ENCODE measurements around the gene FAM124B.
"Not testable (repeated sequence)": the region's sequence is repeated elsewhere in the genome, so short reads cannot be mapped to it uniquely, and the experiment has no call there.

Gene FAM124B

DNA sequence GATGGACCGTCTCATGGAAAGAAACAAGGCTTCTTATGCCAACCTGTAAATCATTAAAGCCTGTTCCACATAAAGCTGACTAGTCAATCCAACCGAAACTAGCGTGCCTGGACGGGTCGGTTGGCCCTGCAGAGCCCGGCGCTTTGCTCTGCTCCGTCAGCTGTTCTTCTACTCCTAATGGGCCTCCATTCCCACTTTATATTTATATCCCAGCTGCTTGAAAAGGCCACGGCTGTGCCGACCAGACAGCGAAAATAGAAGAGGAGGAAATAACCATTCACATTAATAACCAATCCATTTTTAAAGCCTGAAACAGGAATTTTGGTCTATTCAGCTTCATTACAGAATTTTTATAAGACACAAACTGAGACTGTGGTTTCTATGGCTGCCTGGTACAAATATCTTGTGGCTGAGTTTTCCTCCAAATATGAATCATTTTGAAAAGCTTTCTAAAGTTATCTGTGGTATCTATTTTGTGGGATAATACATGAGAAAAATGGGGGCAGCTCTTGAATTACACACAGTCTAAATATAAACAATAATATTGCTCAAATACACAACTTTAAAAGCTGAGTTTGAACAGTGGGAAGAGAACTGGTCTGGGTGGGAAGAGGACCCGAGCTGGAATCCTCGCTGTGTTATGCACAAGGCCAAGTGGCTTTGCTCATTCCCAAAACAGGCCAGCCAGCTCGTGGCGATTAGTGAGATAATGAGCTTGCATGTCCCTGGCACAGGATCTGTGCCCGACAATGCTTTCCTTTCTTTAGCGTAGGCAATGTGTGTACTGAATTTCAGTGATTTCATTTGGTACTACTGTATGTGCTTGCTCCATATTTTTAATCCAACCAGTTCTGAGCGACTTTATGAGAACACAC lies 10.5 kb upstream of the FAM124B start:
- DNase-seq: peak; percentile 27

DNA sequence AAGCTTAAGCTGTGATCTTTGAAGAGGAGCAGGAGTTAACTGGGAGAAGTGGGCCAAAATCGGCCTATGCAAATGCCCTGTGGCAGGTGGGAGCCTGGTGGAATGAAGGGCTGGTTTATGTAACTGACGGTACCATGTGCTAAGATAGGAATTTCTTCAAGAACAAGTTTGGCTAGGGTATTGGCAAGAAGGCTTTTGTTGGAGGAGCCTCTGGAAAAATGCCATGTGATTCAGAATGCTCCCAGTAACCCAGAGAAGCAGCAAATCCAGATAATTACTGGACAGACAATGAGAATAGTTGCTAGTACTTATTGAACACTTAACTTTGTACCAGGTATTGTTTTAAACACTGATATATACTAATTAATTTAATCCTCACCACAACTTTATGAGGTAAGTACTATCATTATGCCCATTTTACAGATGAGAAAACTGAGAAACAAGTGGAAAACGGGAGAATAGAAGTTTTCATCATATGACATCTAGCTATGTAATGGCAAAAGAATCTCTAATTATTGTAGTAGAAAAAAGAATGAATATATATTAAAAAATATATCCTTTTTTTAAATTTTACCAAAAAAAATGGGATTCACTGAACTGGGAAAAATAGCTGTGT lies 9.1 kb upstream of the FAM124B start:
- no peak for DNase-seq

DNA sequence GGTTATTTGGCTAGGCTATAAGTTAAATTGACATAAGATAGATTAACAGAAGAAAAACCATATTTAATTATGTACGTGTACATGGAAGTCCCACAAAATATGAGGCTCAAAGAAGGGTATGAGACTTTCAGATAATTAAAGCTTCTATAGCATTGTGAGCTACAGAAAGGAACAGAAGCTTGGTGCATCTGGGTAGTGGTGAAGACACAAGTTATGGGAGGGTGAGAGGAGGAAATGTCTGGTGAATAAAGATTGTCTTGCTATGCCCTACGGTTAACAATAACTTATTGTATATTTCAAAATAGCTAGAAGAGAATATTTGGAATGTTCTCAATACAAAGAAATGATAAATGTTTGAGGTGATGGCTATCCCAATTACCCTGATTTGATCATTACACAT lies 6.8 kb upstream of the FAM124B start:
- no peak for DNase-seq

DNA sequence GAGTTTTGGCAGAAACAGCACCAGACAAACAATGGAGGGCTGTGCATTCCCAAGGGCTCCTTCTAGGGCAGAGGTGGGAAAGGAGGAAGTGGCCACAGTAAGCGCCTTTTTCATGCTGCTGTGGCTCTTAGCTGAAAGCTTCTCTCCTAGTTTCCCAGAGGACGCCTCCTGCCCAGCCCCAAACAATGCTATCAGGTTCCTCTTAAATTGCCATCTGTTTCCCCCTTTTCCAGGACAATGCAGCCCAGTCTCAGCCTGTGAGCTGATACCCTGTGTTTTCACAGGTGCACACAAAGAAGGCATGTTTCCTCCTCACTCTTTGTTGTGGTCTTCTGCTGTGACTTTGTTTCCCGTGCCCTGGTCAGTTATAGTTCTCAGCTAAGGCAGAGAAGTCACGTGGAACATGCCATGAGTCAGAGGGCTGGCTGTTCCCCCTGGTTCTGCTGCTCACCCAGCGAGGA lies 5.4 kb upstream of the FAM124B start:
- no peak for DNase-seq

DNA sequence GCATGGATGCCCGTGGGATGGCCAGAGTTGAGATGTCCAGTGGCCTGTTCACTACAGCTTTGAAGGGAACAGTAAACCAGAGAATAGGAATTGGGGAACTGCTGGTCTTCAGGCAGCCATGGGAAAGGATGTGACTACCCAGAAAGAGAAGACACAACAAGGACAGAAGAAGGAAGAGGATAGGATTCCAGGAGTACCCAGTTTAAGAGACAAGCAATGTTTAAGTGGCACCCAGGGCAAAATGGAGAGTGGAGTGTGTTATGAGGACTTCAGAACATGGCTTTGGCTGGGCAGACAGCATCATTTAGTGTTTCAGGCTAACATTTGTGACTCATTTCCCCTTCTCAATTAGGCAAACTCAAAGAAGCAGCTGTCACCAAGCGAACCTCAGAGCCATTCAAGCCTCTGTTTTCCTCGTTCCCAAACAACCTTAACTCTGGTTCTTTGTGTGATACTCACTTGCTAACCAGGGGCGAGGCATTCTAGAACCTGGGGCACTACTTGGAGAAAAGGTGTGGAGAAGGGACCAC lies 4.0 kb upstream of the FAM124B start:
- DNase-seq: no peak

DNA sequence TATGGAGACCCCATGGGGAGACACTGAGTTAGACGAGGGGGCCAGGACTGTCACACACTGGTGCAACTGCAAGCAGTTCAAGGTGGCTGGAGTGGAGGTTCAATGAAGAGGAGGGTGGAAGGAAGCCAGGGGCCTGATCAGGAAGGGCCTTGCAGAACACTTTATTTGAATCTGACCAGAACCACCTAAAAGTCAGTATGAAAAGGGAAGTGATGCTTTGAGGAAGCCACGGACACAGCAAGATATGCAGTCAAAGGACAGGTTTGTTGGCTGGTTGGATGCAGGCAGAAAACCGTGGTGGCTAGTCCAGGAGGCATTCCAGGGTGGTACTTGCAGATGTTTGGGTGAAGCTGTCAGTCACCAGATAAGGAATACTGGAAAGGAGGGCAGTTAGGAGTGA lies 3.5 kb upstream of the FAM124B start:
- DNase-seq: no peak

DNA sequence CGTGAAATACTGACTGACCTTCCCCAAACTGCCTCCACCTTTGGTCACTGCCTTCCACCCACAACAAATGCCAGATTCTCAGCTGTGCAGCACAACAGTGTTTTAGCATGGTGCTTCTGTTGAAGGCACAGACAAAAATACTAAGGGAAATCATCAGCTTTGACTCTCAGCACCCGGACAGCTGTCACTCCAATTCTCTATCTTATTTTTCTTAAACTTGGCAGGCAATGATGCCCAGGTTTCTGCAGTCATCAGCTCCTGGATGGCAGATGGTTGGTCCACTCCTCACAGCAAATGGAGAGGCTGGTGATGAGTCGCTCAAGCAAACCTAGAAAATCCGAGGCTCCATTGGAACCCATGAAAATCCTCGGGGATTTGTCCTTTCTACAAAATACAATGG lies 2.9 kb upstream of the FAM124B start:
- peak; percentile 50 for DNase-seq

DNA sequence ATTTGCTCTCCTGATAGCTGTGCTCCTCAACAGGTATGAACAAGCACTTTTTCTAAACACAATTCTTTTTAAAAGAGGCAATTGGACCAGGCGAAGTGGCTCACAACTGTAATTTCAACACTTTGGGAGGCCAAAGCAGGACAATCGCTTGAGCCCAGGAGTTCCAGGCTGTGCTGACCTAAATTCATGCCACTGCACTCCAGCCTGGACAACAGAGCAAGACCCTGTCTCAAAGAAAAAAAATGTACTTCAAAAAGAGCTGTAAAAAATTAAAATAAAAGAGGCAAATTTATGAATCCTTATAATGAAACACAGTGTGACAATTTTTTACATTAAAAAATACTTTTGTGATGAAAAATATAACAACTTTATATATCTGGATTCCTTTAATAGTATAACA lies 1.8 kb upstream of the FAM124B start:
- DNase-seq: no peak

DNA sequence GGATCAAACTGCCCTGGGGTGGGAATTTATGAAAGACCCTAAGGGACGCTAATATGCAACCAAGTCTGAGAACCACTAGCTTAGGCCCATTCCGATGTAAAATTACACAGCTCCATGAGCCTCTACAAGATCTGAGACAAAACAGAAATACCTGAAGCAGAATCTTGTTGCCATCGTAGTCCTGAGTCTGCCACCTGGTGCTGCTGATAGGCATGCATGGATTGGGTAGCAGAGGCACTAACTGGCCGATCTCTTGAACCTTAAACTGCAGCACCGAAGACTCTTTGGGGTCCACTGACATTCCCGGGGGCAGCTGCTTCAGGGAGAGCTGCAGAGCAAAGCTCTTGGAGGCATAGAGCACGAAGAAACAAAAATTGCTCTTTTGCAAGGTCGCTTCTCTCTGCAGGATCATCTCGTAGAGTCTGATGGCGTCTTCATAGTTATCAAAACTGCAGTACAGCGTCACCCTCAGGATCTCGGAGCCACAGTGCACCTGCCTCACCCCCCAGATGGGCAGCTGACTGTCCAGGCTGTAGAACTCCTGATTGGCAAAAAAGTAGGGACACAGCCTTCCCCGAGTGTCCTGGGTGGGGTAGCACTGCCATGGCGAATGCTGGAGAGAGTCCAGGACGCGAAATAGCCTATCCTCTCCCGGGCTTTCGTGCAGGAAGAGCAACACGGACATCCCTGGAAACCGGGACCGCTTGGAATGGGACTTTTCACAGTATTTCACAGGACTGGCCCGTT lies 848 bp downstream of the FAM124B start:
- DNase-seq: no peak

DNA sequence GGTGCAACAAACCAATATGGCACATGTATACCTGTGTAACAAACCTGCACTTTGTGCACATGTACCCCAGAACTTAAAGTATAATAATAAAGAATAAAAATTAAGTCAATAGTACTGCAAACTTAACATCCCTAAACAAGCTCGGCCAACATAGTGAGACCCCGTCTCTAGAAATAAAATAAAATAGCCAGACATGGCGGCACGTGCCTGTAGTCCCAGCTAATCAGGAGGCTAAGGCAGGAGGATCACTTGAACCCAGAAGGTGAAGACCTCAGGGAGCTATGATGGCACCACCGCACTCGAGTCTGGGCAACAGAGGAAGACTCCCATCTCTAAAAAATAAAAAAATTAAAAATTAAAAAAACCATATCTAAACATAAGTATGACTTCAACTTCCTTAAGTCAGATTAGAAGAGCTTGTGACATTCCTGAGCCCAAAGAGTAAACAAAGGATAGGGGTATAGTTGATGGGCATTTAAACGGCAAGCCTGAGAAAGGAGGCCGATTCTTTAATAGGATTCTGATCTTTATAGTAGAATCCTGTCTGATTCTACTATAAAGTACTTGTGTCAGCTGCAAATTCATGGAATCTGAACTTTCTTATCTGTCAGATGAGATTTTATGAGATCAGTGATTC lies 1.6 kb downstream of the FAM124B start:
- DNase-seq: no peak

DNA sequence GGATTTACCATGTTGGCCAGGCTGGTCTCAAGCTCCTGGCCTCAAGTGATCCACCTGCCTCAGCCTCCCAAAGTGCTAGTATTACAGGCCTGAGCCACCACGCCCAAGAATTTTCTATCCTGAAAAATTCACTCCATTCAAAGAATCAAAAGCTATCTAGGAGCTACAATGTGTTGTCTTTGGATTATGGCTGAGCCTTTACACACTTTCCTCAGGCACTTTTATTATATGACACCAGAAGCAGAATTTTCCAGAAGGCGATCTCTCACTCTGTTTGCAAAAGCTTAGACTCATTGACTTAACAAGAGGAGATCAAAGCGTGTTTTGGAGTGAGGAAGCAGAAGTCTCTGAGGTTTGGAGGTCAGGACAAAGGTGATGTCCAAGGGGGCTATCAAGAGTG lies 3.6 kb downstream of the FAM124B start:
- DNase-seq: no peak

DNA sequence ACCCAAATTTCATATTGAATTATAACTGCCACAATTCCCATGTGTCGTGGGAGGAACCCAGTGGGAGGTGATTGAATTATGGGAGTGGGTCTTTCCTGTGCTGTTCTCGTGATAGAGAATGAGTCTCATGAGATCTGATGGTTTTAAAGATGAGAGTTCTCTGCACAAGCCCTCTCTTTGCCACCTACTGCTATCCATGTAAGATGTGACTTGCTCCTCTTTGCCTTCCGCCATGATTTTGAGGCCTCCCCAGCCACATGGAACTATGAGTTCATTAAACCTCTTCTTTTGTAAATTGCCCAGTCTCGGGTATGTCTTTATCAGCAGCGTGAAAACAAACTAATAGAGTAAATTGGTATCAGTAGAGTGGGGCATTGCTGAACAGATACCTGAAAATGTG lies 4.8 kb downstream of the FAM124B start:
- not testable (repeated sequence) for DNase-seq

DNA sequence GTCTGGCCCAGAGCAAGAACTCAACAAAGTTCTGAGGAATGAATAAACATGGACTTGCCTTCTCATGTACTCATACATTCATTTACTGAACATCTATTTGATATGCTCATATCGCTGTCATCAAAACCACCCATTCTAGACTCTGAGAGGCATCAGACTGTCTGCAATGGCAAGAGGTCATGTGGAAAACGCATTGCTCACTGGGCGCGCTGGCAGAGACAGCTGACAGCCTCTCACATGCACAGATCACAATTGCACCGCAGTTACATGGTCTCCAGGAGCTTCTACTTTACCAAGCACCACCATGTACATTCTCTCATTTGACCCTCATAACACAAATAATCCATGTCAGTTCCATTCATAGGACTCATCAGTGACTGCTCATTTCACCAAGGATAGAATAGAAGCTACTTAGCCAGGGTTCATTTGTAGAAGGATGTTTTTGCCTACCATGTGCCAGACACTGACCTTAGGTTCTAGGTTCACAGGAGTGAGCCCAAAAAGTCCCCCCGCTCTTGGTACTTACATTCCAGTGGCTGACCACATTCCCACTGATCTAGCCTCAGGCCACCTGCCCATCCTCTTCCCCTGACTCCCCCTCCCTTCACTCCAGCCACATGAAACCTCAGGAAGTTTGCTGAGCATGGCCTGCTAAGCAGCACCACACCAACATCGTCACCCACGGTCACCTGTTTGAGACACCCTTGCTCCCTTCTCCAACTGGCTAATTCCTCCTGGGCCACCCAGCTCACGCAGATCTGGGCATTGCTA lies 6.1 kb downstream of the FAM124B start:
- no peak for DNase-seq

DNA sequence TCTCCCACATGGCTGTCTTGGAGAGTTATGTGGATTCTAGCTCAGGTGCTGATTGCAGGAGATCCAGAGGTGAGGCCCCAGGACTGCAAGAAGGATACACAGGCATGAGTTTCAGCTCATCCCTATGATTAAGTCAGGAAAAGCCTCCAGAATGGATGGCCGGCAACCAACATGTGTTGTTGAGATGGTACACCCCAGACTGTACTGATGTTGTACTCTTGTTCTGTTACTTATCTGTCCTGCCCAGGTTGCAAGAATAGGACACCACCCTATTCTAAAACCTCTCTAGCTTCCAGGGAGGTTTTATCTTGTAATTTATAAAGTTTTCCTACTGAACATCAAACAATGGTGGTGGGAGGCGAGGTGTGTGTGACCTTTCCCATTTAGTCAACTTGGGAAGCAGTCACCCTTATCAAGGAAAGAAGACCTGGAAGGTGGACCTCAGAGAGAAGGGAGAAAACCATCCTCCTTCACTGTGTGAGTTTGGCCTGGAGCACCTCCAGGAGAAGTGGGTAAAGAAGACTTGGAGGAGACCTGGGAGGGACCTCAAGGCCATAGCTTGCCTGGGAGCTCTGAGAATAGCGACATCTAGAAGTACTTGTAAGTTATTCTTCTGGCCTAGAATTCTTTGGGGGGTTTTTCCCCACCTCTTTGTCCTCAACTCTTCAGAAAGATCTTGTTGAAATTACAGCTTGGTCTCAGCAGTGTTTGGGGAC lies 8.6 kb downstream of the FAM124B start:
- no peak for DNase-seq

DNA sequence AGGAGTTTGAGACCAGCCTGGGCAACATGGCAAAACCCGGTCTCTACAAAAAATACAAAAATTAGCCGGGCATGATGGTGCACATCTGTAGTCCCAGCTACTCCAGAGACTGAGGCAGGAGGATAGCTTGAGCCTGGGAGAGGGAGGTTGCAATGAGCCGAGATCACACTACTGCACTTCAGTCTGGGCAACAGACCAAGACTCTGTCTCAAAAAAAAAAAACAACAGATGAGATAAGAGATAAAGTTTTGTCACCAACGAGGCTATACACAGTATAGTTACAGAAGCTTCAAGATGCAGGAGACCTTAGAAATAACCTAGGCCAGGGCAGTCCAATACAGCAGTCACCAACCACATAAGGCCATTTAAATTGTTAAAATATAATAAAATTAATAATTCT lies 9.4 kb downstream of the FAM124B start:
- DNase-seq: no peak

DNA sequence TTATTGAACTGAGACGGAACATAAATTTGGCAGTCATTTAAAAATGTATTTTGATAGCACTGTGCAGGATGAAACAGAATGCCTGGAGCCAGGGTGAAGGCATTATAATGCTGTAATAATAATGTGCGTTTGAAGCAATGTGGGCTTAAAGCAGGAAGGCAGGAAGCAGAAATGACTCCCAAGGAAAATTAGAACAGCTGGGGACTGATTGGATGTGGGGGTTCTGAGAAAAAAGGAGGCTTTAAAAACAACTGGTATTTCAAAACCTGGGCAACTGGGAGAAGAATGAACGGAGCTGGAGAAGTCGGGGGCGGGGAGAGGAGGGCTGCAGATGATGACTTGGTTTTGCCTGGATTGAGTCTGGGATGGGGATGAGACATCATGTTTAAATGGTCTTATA lies 12.6 kb downstream of the FAM124B start:
- DNase-seq: no peak

DNA sequence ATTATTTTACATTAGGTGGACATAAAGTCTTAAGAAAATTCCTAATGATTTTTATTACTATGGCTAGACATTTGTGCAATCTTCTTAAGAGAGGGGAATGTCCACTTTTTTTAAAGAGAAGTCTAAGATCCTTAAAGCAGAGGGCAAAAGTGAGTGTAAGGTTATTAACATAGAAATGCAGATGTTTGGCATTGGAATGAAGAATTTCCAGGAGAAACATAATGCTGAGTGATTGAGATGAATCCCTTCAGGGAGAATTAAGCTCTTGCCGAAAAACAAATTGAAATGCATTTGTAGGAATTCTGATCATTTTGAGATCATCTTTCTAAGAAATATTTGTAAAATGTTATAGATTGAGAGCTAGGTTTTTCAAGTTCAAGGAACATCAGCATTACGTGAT lies 15.0 kb downstream of the FAM124B start:
- DNase-seq: no peak

DNA sequence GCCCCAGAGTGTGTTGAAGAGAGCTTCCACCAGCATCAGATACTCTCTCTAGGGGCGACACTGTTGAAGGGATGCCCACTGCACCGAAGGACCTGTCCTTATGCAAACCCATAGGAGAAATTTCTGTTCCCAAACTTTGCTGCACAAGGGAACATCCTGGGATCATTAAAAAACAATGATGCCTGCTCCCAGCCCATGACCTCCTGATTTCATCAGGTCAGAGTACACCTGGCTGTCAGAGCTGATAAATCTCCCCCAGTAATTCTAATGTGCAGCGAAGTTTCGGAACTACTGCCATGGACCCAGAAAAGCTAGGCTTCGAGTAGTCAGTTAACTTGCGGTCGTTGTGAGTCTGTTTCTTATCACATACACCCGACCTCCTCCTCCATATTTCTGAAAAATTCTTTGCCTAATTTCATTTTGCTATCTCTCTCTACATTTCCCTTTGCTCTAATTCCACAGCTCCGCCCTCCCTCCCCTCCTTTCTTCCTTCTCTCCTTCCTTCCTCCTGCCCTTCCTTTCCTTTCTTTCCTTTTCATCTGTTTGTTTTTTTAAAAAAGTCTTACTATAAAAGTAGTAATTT lies 18.8 kb downstream of the FAM124B start:
- DNase-seq: no peak

DNA sequence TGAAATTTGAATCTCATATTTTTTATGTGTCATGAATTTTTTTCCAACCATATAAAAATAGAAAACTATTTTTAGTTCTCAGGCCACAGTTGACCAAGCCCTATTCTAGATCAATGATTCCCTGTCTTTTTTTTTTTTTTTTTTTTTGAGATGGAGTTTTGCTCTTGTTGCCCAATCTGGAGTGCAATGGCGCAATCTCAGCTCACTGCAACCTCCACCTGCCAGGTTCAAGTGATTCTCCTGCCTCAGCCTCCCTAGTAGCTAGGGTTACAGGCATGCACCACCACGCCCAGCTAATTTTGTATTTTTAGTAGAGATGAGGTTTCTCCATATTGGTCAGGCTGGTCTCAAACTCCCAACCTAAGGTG lies 19.6 kb downstream of the FAM124B start:
- not testable (repeated sequence) for DNase-seq

DNA sequence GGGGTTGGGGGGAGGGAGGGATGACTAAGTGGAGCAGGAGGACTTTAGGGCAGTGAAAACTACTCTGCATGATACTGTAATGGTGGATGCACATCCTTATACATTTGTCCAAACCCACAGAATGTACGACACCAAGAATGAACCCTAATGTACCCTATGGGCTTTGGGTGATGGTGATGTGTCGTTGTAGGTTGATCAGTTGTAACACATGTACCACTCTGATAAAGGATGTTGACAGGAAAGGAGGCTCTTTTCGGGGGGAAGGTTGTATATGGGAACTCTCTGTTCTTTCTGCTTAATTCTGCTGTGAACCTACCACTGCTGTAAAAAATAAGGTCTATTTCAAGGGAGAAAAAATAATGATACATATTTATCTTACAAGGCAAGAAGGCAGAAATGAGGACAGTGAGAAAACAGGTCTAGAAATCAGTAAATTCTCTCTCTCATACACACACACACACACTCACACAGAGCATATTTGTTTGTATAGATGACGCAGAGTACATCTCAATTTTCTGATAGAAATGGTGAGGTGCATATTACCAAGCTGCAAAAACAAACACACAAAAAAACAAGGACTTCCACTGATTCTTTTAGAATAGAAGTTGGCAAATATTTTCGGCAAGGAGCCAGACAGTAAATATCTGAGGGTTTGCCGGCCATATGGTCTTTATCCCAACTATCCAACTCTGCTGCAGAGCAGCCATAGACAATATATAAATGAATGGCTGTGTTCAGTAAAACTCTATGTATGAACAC lies 20.2 kb downstream of the FAM124B start:
- DNase-seq: peak; percentile 5

Measured in DMS 273 treated with DMSO at 0.1 percent for 48 hours (cell line).